Mononuclear cell (primary cell): ENCODE results near the gene FBXO33. TPM values are rescaled to one million over a fixed set of nuclear protein-coding genes. Genes with fewer than 3 reads are reported as not detected.

Experiments
- H3K27me3 ChIP-seq: 2 replicates; pipeline ENCODE4 v1.6.0; 2011; ENCODE audit warnings: low read length, control low read depth; ENCODE audit not compliant: insufficient read depth
- H3K4me1 ChIP-seq: 2 replicates; pipeline ENCODE4 v1.5.1; 2011; ENCODE audit warnings: mild to moderate bottlenecking, low read length, control low read depth; ENCODE audit not compliant: insufficient read depth
- H3K4me3 ChIP-seq: 2 replicates; pipeline ENCODE4 v1.5.1; 2011; ENCODE audit warnings: mild to moderate bottlenecking, low read length, moderate library complexity
- H3K9me3 ChIP-seq: 2 replicates; pipeline ENCODE4 v1.5.1; 2011; ENCODE audit warnings: low read depth, mild to moderate bottlenecking, control low read depth, low read length
- total RNA-seq: library from RNA; depleted of rRNA; stranded (reverse); fragments of >200 nt; gene quantifications from one replicate; pipeline ENCODE4 v1.2.3, GENCODE V29; 2012

Gene FBXO33
- total RNA-seq, 1 donor: 114 TPM

- H3K4me3 ChIP-seq: no peak overlapping the region
- no peaks in the 10 kb centered on the region for H3K27me3 ChIP-seq
- H3K4me1 ChIP-seq: no peaks in the 10 kb centered on the region
- H3K9me3 ChIP-seq: no peaks in the 10 kb centered on the region
Measured at GRCh38 chr14:39406560-39406959, 25.7 kb downstream of the FBXO33 start.

- no peaks in the 10 kb centered on the region for H3K4me1 ChIP-seq
Measured at GRCh38 chr14:39398382-39398781, 33.9 kb downstream of the FBXO33 start.

GRCh38 chr14:39396448-39396847 is 35.8 kb downstream of the FBXO33 start:
- no peak overlapping the region for H3K4me3 ChIP-seq
- H3K9me3 ChIP-seq: no peaks in the 10 kb centered on the region
- no peaks in the 10 kb centered on the region for H3K27me3 ChIP-seq
- H3K4me1 ChIP-seq: no peaks in the 10 kb centered on the region

More at GRCh38 chr14:39398382-39398781, 33.9 kb downstream of the FBXO33 start:
- Histone ChIP-seq H3K27me3 (no peaks in the 10 kb centered on the region), H3K4me3 (no peak overlapping the region), H3K9me3 (no peaks in the 10 kb centered on the region)

DNA sequence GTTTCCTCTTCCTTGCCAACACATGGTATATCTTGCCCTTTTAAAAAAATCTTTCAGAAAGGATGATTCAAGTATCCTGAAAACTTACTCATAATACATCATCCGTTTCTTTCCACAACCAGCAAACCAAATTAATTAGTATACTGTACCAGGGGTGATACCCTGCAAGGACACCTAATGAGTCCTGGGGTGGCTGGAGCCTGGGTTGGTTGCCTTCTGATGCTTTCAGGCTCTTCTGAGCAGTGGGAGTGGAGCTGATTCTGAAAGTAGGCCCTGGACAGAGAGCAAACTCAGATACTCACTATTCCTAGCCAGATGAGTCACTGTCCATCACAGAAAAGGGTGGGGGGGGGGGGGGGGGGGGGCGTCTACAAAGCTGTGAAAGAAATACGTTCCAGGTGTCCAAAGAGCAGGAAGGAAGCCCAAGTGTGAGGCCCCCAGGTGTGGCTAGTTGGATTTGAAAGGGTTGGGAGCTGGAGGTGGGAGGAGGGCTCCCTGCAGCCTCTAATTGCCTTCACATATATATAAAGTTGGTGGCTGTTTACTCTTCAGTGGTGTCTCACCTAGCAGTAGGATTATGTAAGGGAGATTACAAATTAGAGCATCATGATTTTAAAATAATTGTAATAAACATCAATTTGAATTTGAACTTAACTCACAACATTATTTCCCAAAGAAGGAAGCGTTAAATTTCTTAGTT is 36.5 kb downstream of the FBXO33 start:
- Histone ChIP-seq H3K27me3 (no peaks in the 10 kb centered on the region), H3K4me1 (no peaks in the 10 kb centered on the region), H3K4me3 (no peak overlapping the region), H3K9me3 (no peaks in the 10 kb centered on the region)

GRCh38 chr14:39393289-39393688 is 38.9 kb downstream of the FBXO33 start:
- Histone ChIP-seq H3K27me3 (no peaks in the 10 kb centered on the region), H3K4me3 (no peak overlapping the region), H3K9me3 (no peaks in the 10 kb centered on the region), H3K4me1 (no peaks in the 10 kb centered on the region)

DNA sequence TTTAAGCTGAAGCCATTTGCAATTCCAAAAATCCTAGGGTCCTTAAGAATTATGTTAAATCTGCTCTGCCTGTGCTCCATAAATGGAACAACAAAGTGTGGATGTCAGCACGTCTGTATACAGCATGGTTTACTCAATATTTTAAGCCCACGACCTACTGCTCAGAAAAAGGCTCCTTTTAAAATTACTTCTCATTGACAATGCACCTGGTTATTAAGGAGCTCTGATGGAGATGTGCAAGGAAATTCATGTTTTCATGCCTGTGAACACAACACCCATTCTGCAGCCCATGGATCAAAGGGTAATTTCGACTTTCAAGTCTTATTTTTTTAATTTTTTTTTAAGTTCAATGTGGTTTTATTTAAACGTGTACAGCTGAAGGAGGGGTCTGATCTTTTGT is 48.1 kb downstream of the FBXO33 start:
- H3K4me3 ChIP-seq: no peak overlapping the region
- H3K4me1 ChIP-seq: no peaks in the 10 kb centered on the region
- no peaks in the 10 kb centered on the region for H3K27me3 ChIP-seq
- H3K9me3 ChIP-seq: no peaks in the 10 kb centered on the region

DNA sequence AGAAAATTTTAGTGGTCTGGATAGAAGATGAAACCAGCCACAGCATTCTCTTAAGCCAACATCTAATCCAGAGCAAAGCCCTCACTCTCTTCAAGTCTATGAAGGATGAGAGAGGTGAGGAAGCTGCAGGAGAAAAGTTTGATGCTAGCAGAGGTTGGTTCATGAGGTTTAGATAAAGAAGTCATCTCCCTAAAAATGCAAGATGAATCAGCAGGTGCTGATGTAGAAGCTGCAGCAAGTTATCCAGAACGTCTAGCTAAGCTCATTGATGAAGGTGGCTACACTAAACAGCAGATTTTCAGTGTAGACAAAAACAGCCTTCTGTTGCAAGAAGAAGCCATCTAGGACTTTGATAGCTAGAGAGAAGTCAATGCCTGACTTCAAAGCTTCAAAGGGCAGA is 48.5 kb downstream of the FBXO33 start:
- H3K4me3 ChIP-seq: no peak overlapping the region
- H3K9me3 ChIP-seq: no peaks in the 10 kb centered on the region
- no peaks in the 10 kb centered on the region for H3K27me3 ChIP-seq
- no peaks in the 10 kb centered on the region for H3K4me1 ChIP-seq

DNA sequence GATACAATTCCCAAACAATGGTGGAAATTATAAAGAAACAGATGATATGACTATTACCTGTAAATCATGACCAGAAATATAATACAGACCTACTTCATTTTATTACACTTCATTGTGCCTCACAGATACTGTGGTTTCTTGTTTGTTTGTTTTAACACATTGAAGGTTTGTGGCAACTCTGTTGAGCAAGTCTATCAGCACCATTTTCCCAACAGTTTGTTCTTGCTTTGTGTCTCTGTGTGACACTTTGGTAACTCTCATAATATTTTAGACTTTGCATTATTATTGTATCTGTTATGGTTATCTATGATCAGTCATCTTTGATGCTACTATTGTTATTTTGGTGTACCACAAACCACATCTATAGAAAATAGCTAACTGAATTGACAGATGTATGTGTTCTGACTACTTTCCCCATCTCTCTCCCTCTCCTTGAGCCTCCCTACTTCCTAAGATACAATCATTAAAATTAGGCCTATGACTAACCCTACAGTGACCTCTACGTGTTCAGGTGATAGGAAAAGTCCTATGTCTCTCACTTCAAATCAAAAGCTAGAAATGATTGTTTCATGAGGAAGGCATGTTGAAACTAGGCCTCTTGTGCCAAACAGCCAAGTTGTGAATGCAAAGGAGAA is 49.1 kb downstream of the FBXO33 start:
- H3K4me1 ChIP-seq: no peaks in the 10 kb centered on the region

GRCh38 chr14:39382463-39382862 is 49.8 kb downstream of the FBXO33 start:
- Histone ChIP-seq H3K4me3 (no peak overlapping the region), H3K9me3 (no peaks in the 10 kb centered on the region), H3K4me1 (no peaks in the 10 kb centered on the region), H3K27me3 (no peaks in the 10 kb centered on the region)

More for the DNA sequence above, 49.1 kb downstream of the FBXO33 start:
- Histone ChIP-seq H3K9me3 (no peaks in the 10 kb centered on the region), H3K27me3 (no peaks in the 10 kb centered on the region), H3K4me3 (no peak overlapping the region)

DNA sequence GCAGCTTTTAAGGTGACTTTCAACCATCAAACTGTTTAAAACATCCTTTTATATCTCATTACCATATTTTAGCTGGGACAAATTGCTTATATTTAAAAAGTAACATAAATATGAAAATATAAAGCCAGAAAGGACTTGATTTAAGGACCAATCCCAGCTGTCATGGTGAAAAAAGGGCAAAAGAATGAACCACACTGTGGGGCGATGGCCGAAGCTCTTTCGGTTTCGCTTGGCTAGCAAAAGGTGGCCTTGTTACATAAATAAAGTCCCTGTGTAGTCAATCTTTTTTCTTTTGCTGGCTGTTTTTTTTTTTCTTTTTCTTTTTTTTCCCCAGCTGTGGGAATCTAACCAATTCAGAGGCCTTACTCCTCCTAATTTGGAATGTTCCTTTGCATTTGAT is 50.9 kb downstream of the FBXO33 start:
- H3K4me1 ChIP-seq: no peaks in the 10 kb centered on the region
- H3K27me3 ChIP-seq: no peaks in the 10 kb centered on the region
- no peak overlapping the region for H3K4me3 ChIP-seq
- H3K9me3 ChIP-seq: no peaks in the 10 kb centered on the region

DNA sequence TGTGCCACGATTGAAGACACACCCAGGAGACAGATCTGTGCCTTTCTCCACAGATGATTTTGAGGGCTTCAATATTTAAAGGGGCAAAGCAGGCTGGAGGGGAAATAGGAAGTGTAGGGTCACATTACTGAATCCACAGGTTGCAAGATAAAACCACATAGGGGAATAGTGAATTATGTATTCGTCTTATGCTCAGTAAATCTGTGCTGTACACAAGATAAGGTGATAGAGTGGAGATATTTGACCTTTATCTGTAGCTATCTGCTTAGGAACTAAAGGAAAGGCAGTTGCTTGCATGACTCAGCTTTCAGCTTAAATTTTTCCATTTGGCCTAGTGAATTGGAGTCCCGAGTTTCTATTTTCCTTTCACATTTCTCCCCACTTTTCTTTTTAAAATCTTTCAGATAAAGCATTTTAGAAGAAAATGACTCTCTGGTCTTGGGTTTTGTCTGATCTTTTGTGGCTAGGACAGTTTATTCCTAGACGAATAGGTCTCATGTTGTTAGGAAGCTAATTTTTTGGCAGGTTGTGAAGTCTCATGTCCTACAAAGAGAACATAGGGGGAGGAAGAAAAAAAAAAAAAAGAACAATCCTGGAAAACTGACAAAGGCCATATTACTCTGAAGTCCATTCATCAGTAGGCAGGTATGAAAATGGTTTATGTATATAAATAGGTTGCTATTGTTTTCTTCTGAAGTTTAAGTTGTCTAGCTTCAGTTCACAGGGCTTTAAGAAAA is 55.4 kb downstream of the FBXO33 start:
- H3K4me1 ChIP-seq: no peaks in the 10 kb centered on the region
- no peaks in the 10 kb centered on the region for H3K27me3 ChIP-seq
- no peak overlapping the region for H3K4me3 ChIP-seq
- H3K9me3 ChIP-seq: no peaks in the 10 kb centered on the region

GRCh38 chr14:39374851-39375250 is 57.4 kb downstream of the FBXO33 start:
- H3K4me3 ChIP-seq: no peak overlapping the region
- H3K9me3 ChIP-seq: no peaks in the 10 kb centered on the region
- H3K27me3 ChIP-seq: no peaks in the 10 kb centered on the region
- H3K4me1 ChIP-seq: no peaks in the 10 kb centered on the region

GRCh38 chr14:39372656-39373055 is 59.6 kb downstream of the FBXO33 start:
- Histone ChIP-seq H3K4me3 (no peak overlapping the region), H3K4me1 (no peaks in the 10 kb centered on the region), H3K27me3 (no peaks in the 10 kb centered on the region), H3K9me3 (no peaks in the 10 kb centered on the region)

DNA sequence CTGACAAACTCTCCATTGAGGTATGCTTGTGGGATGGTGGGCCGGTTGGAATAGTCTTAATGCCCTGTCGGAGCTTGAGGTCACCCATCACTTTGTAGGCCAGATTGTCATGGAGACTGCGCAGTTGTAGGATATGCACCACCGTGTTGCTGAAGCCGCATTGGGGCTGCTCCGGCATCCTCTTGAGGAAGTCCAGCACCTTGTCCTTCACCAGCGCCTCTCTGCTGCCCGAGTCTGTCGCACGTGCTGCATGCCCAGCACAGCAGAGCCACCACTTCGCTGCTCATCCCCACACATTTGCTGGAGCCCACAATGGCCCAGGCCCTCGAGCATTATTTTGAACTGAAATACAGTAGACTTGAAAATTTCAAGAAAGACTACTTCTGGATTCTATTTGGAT is 61.8 kb downstream of the FBXO33 start:
- H3K27me3 ChIP-seq: no peaks in the 10 kb centered on the region
- H3K4me1 ChIP-seq: no peaks in the 10 kb centered on the region
- no peak overlapping the region for H3K4me3 ChIP-seq
- peaks cover 1% of the 10 kb centered on the region for H3K9me3 ChIP-seq

GRCh38 chr14:39369029-39369428 is 63.2 kb downstream of the FBXO33 start:
- Histone ChIP-seq H3K9me3 (peaks cover 15% of the 10 kb centered on the region), H3K27me3 (no peaks in the 10 kb centered on the region), H3K4me1 (no peaks in the 10 kb centered on the region), H3K4me3 (no peak overlapping the region)
